KMS-11 (cell line): ENCODE results near the gene RLF.
"Not testable (repeated sequence)": the region's sequence is repeated elsewhere in the genome, so short reads cannot be mapped to it uniquely, and the experiment has no call there.

Experiments used
- H2AFZ ChIP-seq: fragments of 200-600 bp; sonication (generic); 2 replicates; pipeline ENCODE4 v1.6.1; 2016; ENCODE audit warnings: antibody characterized with exemption, mixed run types, low read depth
- H3K27ac ChIP-seq: fragments of 200-600 bp; sonication (generic); 2 replicates; pipeline ENCODE4 v1.6.1; 2016; ENCODE audit warnings: mild to moderate bottlenecking, mixed run types
- H3K27me3 ChIP-seq: fragments of 200-600 bp; sonication (generic); 2 replicates; pipeline ENCODE4 v1.6.1; 2017; ENCODE audit warnings: mild to moderate bottlenecking, low read depth, mixed run types, moderate library complexity; ENCODE audit not compliant: insufficient read depth
- H3K36me3 ChIP-seq: fragments of 200-600 bp; sonication (generic); 2 replicates; pipeline ENCODE4 v1.6.1; 2017; ENCODE audit warnings: mild to moderate bottlenecking, mixed run types; ENCODE audit not compliant: insufficient read depth
- H3K4me1 ChIP-seq: fragments of 200-600 bp; sonication (generic); 2 replicates; pipeline ENCODE4 v1.6.1; 2016; ENCODE audit warnings: mild to moderate bottlenecking, low read depth, mixed run types; ENCODE audit not compliant: poor library complexity, severe bottlenecking
- H3K4me2 ChIP-seq: fragments of 200-600 bp; sonication (generic); 2 replicates; pipeline ENCODE4 v1.7.0; 2016; ENCODE audit warnings: mild to moderate bottlenecking, mixed run types
- H3K4me3 ChIP-seq: fragments of 200-600 bp; sonication (generic); IDR thresholded peaks from 2 replicates; pipeline ENCODE4 v1.6.1; 2017; ENCODE audit warnings: low read depth, low read length, mixed read lengths; ENCODE audit not compliant: insufficient read depth
- H3K79me2 ChIP-seq: fragments of 200-600 bp; sonication (generic); 2 replicates; pipeline ENCODE4 v1.6.1; 2016; ENCODE audit warnings: low read depth, mixed run types; ENCODE audit not compliant: insufficient read depth
- H3K9ac ChIP-seq: fragments of 200-600 bp; sonication (generic); 2 replicates; pipeline ENCODE4 v1.6.1; 2016; ENCODE audit warnings: mild to moderate bottlenecking, mixed run types
- H4K20me1 ChIP-seq: fragments of 200-600 bp; sonication (generic); 2 replicates; pipeline ENCODE4 v1.6.1; 2016; ENCODE audit warnings: mild to moderate bottlenecking, mixed run types; ENCODE audit not compliant: insufficient read depth
- CTCF ChIP-seq: fragments of 200-600 bp; sonication (generic); conservative IDR thresholded peaks from 2 replicates; pipeline ENCODE4 v1.6.1; 2017; ENCODE audit warnings: low read depth, mild to moderate bottlenecking, antibody characterized with exemption, low read length, moderate library complexity, mixed read lengths

The RLF gene

GRCh38 chr1:40171036-40171435, 9.8 kb downstream of the RLF start:
- Histone ChIP-seq H3K9ac (no peak overlapping the region), H3K4me2 (no peak overlapping the region), H3K27me3 (no peaks in the 10 kb centered on the region), H3K36me3 (no peaks in the 10 kb centered on the region), H3K27ac (no peak overlapping the region), H4K20me1 (peaks cover 20% of the 10 kb centered on the region), H2AFZ (no peak overlapping the region), H3K4me3 (no peak overlapping the region), H3K4me1 (peaks cover 39% of the 10 kb centered on the region), H3K79me2 (peaks cover 95% of the 10 kb centered on the region)
- no peak for TF ChIP-seq CTCF

GRCh38 chr1:40174788-40175187, 13.6 kb downstream of the RLF start:
- Histone ChIP-seq H3K27ac (no peak overlapping the region), H4K20me1 (peaks cover 19% of the 10 kb centered on the region), H2AFZ (no peak overlapping the region), H3K79me2 (peaks cover 97% of the 10 kb centered on the region), H3K4me1 (peaks cover 59% of the 10 kb centered on the region), H3K4me2 (no peak overlapping the region), H3K36me3 (no peaks in the 10 kb centered on the region), H3K9ac (no peak overlapping the region), H3K27me3 (no peaks in the 10 kb centered on the region), H3K4me3 (no peak overlapping the region)
- no peak for TF ChIP-seq CTCF

GRCh38 chr1:40176989-40177388, 15.8 kb downstream of the RLF start:
- Histone ChIP-seq H3K79me2 (peaks cover 97% of the 10 kb centered on the region), H4K20me1 (peaks cover 11% of the 10 kb centered on the region; the same call in 1 of the 2 replicates), H3K4me1 (peaks cover 61% of the 10 kb centered on the region)
- not testable (repeated sequence) for H3K9ac ChIP-seq, H3K27ac ChIP-seq, H3K36me3 ChIP-seq, H3K4me3 ChIP-seq, H2AFZ ChIP-seq, H3K27me3 ChIP-seq, H3K4me2 ChIP-seq

- Histone ChIP-seq H3K4me2 (no peak overlapping the region), H3K4me3 (no peak overlapping the region), H3K79me2 (peaks cover 97% of the 10 kb centered on the region), H2AFZ (no peak overlapping the region), H4K20me1 (peaks cover 11% of the 10 kb centered on the region; the same call in 1 of the 2 replicates), H3K27me3 (no peaks in the 10 kb centered on the region), H3K36me3 (no peaks in the 10 kb centered on the region), H3K4me1 (peaks cover 65% of the 10 kb centered on the region), H3K27ac (no peak overlapping the region), H3K9ac (no peak overlapping the region)
- TF ChIP-seq CTCF, result no peak
Measured at GRCh38 chr1:40178200-40178599, 17.0 kb downstream of the RLF start.

GRCh38 chr1:40179496-40180089, 18.4 kb downstream of the RLF start:
- H3K4me3 ChIP-seq, result no peak overlapping the region
- H4K20me1 ChIP-seq, result peaks cover 16% of the 10 kb centered on the region; the same call in 1 of the 2 replicates
- H3K9ac ChIP-seq, result no peak overlapping the region
- no peak overlapping the region for H3K27ac ChIP-seq
- H3K4me2 ChIP-seq, result 0 out of 2 replicates have a peak overlapping the region, but pooled peaks have one; percentile 15
- TF ChIP-seq CTCF, result no peak
- peaks cover 73% of the 10 kb centered on the region for H3K4me1 ChIP-seq
- H2AFZ ChIP-seq, result no peak overlapping the region
- no peaks in the 10 kb centered on the region for H3K36me3 ChIP-seq
- H3K27me3 ChIP-seq, result no peaks in the 10 kb centered on the region
- H3K79me2 ChIP-seq, result peaks cover 97% of the 10 kb centered on the region
